Muscle layer of colon (tissue), 2 donors: ENCODE measurements around the gene LRRC26.

ENCODE experiments used
- H3K27ac ChIP-seq: one replicate; pipeline ENCODE4 v1.7.0; 2013; ENCODE audit warnings: low read depth, mild to moderate bottlenecking, low read length, moderate library complexity
- H3K27me3 ChIP-seq, 2 donors: one replicate each; pipeline ENCODE4 v1.7.0; 2013; ENCODE audit warnings: low read length in 2 of 2, mild to moderate bottlenecking in 2 of 2; ENCODE audit not compliant: insufficient read depth in 2 of 2, control insufficient read depth in 1 of 2
- H3K36me3 ChIP-seq: one replicate; pipeline ENCODE4 v1.7.0; 2013; ENCODE audit warnings: mild to moderate bottlenecking, low read length; ENCODE audit not compliant: insufficient read depth
- H3K4me1 ChIP-seq: one replicate; pipeline ENCODE4 v1.7.0; 2013; ENCODE audit warnings: mild to moderate bottlenecking, low read length; ENCODE audit not compliant: insufficient read depth
- H3K4me3 ChIP-seq, 2 donors: one replicate each; pipeline ENCODE4 v1.7.0; 2013; ENCODE audit warnings: low read length in 2 of 2, low read depth in 1 of 2, mild to moderate bottlenecking in 1 of 2, moderate library complexity in 1 of 2
- H3K9ac ChIP-seq: one replicate; pipeline ENCODE4 v1.7.0; 2013; ENCODE audit warnings: low read length
- H3K9me3 ChIP-seq: one replicate; pipeline ENCODE4 v1.7.0; 2013; ENCODE audit warnings: mild to moderate bottlenecking, low read length
- donor health status: abdominal sarcoma.
- donor health status: Adenocarcinoma of cecum.

Gene LRRC26

DNA sequence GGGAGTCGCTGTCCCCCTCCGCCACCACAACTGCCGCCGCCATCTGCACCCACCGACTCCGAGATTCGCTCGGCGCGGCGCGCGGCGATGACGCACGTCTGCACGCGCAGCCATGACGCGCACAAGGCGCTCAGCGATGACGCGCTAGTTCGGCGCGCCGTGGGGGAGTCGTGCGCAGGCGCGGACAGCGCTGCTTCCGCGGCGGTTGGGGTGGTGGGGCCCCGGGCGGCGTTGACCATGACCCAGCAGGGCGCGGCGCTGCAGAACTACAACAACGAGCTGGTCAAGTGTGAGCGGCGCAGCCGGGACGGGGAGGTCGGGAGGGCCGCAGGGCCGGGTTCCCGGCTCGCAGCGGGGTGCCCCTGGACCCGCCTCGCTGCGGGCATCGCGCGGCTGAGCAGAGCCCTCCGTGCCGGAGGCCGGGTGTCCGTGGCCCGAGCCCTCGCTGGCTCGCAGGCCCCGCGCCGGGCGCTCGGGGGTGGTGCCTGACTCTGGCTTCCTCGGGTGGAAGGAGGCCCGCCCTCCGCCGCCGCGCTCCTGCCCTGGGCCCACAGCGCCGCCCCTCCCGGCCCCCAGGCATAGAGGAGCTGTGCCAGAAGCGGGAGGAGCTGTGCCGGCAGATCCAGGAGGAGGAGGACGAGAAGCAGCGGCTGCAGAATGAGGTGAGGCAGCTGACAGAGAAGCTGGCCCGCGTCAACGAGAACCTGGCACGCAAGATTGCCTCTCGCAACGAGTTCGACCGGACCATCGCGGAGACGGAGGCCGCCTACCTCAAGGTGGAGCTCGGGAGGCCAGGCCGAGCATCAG is 18.8 kb upstream of the LRRC26 start, which contains the start of the genes ANAPC2 and SSNA1:
Gene ANAPC2 (minus strand): TSS at position 71 of the 807 bp plus-strand sequence. CDS start 28 bp downstream, at position 43.
Gene SSNA1 (plus strand): TSS at position 187 of the 807 bp plus-strand sequence. CDS start 51 bp downstream, at position 238.
- H3K4me3 ChIP-seq, result peak within 1 kb of the TSS; percentile 93 to 98

DNA sequence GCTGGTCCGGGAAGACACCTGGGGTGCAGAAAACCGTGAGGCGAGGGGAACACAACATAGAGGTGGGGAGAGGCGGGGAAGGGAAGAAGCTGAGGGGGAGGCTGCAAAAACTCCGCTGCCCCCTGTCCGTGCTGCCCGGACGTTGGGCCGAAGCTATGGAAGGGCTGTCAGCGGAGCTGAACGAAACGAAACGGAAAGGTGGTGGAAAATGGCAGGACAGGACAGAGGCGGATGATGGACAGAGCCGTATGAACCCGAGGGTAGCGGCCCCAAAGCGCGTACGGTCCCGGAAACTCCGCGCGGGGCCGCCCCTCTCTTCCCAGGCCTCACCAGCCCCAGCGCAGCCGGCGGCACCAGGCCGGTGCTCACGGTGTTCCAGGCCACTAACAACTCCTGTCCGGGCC is 18.2 kb upstream of the LRRC26 start:
- H3K27me3 ChIP-seq, result no peaks in the 10 kb centered on the region

More for the DNA sequence above, 18.8 kb upstream of the LRRC26 start, which contains the start of the genes ANAPC2 and SSNA1:
- Histone ChIP-seq H3K4me1 (peaks cover 32% of the 10 kb centered on the region), H3K36me3 (peaks cover 50% of the 10 kb centered on the region), H3K9me3 (no peaks in the 10 kb centered on the region), H3K27ac (peak within 1 kb of the TSS; percentile 95), H3K9ac (peak within 1 kb of the TSS; percentile 76), H3K27me3 (no peaks in the 10 kb centered on the region)

DNA sequence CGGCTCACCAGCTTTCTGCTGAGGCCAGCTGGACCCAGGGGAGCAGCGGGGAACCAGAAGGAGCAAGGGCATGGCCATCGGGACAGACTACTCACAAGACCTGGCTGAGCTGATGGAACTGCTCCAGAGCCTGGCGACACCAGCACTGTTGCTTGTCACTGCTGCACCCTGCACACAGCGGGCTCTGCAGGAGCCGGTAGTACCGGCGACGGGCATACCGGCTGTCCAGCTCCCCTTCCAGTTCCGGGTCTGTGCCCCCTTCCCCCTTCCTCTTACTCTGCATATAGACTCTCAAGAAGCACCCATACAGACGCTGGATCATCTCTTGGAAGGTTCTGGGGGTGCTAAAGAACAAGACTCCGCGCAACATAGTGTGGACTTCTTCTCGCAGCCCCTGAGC is 17.5 kb upstream of the LRRC26 start:
- no peak overlapping the region for H3K27ac ChIP-seq
- H3K36me3 ChIP-seq, result peaks cover 63% of the 10 kb centered on the region
- H3K9me3 ChIP-seq, result no peaks in the 10 kb centered on the region
- H3K4me1 ChIP-seq, result peaks cover 32% of the 10 kb centered on the region
- H3K27me3 ChIP-seq, result no peaks in the 10 kb centered on the region
- peak overlapping the region; percentile 76 for H3K9ac ChIP-seq
- H3K4me3 ChIP-seq, result peak overlapping the region; percentile 93 to 98

More for the DNA sequence above, 18.2 kb upstream of the LRRC26 start:
- peak overlapping the region; percentile 93 to 98 for H3K4me3 ChIP-seq
- H3K9me3 ChIP-seq, result no peaks in the 10 kb centered on the region
- H3K27ac ChIP-seq, result peak overlapping the region; percentile 95
- H3K9ac ChIP-seq, result peak overlapping the region; percentile 76
- peaks cover 32% of the 10 kb centered on the region for H3K4me1 ChIP-seq
- peaks cover 56% of the 10 kb centered on the region for H3K36me3 ChIP-seq

DNA sequence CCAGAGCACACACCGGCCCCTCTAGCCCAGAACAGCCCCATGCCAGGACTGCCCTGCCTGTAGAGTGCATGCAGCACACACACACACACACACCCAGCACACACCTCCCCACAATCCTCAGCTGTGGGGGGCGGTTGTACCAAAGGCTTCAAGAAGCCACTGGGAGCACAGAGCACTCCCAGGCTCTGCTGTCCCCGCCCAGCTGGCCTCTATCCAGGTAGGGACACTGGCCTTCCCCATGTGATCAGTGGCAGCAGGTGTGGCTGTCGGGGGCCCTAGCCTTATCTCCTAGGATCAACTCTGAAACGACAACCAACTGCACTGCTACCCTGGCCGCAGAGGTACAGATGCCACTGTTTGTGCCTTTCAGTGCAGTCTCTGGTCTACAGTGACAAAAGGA is 16.5 kb upstream of the LRRC26 start:
- peaks cover 62% of the 10 kb centered on the region for H3K36me3 ChIP-seq
- no peaks in the 10 kb centered on the region for H3K9me3 ChIP-seq
- H3K27ac ChIP-seq, result no peak overlapping the region
- H3K4me3 ChIP-seq, result peak overlapping the region in 1 of 2 donors; percentile 98
- no peaks in the 10 kb centered on the region for H3K27me3 ChIP-seq
- no peak overlapping the region for H3K9ac ChIP-seq
- H3K4me1 ChIP-seq, result peaks cover 32% of the 10 kb centered on the region

DNA sequence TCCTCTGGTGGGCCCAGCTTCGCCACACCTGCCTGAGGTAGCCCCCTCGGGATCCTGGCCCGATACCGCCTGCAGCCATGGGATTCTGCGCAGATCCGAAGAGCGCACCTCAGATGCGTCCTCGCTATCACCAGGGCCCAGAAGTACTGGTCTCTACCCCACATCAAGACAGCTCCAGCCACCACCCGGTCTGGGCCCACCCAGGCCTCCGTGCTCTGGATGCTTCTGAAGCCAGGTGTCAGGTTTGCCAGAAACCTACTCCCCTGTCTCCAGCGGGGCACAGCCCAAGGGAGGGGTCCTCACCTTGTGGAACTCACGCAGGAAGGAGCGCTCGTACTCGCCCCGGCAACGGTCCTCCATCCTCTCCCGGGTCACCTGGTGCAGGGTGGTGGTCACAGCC is 16.1 kb upstream of the LRRC26 start:
- H3K27me3 ChIP-seq, result no peaks in the 10 kb centered on the region
- H3K9ac ChIP-seq, result no peak overlapping the region
- H3K9me3 ChIP-seq, result no peaks in the 10 kb centered on the region
- H3K27ac ChIP-seq, result no peak overlapping the region
- peaks cover 32% of the 10 kb centered on the region for H3K4me1 ChIP-seq
- H3K4me3 ChIP-seq, result no peak overlapping the region
- peaks cover 62% of the 10 kb centered on the region for H3K36me3 ChIP-seq

DNA sequence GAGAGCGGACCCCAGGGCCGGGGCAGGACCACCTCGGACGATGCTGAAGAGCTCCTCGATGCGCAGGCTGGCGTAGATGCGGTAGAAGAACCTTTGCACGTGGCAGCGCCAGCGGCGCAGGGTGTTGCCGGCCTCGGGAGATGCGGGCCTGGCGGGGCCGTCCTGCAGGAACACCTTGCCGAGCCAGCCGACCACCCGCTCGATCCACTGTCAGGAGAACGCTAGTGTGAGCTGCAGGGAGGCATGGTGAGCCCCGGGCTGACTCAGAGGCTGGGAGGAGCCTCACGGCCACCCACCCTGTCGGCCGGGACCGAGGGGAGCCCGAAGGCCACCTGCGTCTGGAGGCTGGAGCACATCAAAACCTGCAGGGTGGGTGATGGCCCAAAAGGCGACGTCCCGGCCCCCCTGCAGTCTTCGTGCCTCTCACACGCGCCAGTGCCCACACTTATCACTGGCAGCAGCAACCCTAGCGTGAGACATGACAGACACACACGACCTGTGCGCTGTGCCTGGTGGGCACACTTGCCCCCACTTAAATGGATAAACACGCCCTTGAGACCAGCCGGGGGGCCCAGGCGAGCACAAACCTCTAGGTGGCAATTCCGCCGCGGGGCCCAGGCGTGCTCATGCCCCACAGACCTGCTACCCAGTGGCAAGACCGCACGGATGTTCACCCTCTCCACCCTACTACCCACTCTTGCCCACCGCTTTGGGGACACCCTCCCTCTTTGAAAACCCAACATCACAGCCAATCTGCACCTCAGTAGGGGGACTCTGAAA is 15.2 kb upstream of the LRRC26 start:
- H3K27me3 ChIP-seq, result no peaks in the 10 kb centered on the region
- peaks cover 28% of the 10 kb centered on the region for H3K4me1 ChIP-seq
- no peaks in the 10 kb centered on the region for H3K9me3 ChIP-seq
- H3K4me3 ChIP-seq, result no peak overlapping the region
- peaks cover 60% of the 10 kb centered on the region for H3K36me3 ChIP-seq
- no peak overlapping the region for H3K9ac ChIP-seq
- no peak overlapping the region for H3K27ac ChIP-seq

DNA sequence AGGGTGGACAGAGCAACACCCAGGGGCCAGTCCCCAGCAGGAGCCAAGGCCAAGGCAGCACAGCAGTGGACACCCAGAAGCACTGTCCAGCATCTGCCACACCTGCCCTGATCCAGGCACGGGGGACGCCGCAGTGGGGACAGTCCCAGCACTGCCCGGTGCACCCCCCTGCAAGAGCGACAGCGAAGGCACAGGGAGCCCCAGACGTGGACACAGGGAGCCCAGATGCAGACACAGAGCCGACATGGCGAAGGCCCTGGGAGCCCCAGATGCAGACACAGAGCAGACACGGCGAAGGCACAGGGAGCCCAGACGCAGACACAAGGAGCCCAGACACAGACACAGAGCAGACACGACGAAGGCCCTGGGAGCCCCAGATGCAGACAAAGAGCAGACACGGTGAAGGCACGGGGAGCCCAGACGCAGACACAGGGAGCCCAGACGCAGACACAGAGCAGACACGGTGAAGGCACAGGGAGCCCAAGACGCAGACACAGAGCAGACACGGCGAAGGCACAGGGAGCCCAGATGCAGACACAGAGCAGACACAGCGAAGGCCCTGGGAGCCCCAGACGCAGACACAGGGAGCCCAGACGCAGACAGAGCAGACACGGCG is 14.2 kb upstream of the LRRC26 start:
- no peak overlapping the region for H3K9ac ChIP-seq
- peaks cover 66% of the 10 kb centered on the region for H3K36me3 ChIP-seq

DNA sequence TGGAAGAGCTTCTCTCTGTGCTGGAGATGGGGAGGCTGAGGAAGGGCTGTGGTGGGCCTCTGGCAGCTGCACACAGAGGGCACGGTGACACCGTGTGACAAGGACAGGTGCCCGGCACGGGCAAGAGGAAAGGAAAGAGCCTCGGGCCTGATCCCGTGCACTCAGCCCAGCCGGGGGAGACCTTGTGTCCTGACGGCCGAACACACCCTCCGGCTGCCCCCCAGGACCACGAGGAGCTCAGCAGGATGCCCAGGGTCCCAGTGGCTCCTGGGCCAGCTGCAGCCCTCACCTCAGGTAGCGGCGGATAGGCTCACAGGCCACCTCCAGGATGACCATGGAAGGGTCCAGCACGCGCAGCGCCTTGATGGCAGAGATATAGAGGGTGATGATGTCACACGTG is 13.0 kb upstream of the LRRC26 start:
- Histone ChIP-seq H3K36me3 (peaks cover 69% of the 10 kb centered on the region), H3K9ac (no peak overlapping the region), H3K27ac (no peak overlapping the region), H3K4me1 (peaks cover 19% of the 10 kb centered on the region), H3K9me3 (no peaks in the 10 kb centered on the region), H3K4me3 (no peak overlapping the region), H3K27me3 (no peaks in the 10 kb centered on the region)

More for the DNA sequence above, 14.2 kb upstream of the LRRC26 start:
- Histone ChIP-seq H3K27me3 (no peaks in the 10 kb centered on the region), H3K9me3 (no peaks in the 10 kb centered on the region), H3K4me1 (peaks cover 19% of the 10 kb centered on the region), H3K27ac (no peak overlapping the region), H3K4me3 (no peak overlapping the region)

DNA sequence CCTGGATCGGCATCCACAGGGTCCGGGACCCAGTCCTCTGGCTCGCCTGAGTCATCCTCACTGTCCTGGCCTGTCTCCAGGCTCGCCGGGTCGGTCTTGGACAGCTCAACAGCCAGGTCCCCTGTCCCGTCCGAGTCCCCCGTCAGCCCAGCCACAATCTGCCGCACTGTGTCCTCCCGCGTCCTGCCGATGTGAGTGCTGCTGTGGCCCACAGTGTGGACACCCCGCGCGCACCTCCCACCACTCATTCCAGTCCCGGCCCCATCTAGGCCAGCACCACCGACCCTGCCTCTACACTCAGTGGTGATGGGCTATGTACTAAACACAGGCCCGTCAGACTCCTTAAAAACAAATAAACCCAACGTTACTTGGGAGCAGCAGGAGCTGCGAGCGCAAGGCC is 11.8 kb upstream of the LRRC26 start:
- Histone ChIP-seq H3K36me3 (peaks cover 65% of the 10 kb centered on the region), H3K9ac (no peak overlapping the region), H3K4me1 (peaks cover 7% of the 10 kb centered on the region), H3K9me3 (no peaks in the 10 kb centered on the region), H3K4me3 (no peak overlapping the region), H3K27ac (no peak overlapping the region), H3K27me3 (no peaks in the 10 kb centered on the region)

DNA sequence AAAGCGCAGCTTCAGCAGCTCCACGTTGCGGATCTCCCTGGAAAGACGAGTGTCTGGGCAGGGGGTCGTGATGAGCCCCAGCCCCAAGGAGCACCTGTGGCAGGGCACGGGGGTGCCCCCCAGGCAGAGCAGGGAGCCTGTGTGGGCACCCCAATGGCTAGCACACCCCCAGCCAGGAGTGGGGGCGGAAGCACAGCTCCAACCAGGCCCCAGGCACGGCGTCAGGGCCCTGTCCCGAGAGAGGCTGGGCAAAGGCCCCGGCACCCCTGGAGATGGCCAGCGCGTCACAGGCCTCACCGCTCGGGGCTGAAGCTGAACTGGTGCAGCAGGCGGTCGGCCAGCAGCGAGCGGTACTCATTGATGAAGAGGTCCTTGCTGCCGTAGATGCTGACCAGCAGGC is 10.6 kb upstream of the LRRC26 start:
- H3K4me1 ChIP-seq, result no peaks in the 10 kb centered on the region
- peaks cover 54% of the 10 kb centered on the region for H3K36me3 ChIP-seq
- H3K27me3 ChIP-seq, result no peaks in the 10 kb centered on the region
- H3K9ac ChIP-seq, result no peak overlapping the region
- no peak overlapping the region for H3K27ac ChIP-seq
- no peak overlapping the region for H3K4me3 ChIP-seq
- H3K9me3 ChIP-seq, result no peaks in the 10 kb centered on the region

DNA sequence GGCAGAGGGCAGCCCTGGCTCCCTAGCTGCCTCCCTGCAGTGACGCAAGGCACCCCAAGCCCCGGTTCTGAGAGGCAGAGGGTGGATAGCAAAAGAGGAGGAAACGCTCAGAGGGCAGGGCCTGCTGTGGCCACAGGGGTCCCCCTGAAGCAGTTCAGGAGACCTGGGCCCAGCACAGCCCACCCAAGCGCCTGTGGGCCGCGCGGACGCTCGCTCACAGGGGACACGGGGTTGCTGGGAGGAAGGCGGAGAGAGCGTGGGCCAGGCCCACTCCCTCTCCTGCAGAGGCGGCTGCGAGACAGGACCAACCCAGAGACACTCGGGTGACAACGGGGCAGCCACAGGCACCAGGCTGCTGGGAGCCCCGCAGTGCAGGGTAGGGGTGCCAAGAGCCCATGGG is 9.9 kb upstream of the LRRC26 start:
- H3K27ac ChIP-seq, result no peak overlapping the region
- no peaks in the 10 kb centered on the region for H3K27me3 ChIP-seq
- no peak overlapping the region for H3K4me3 ChIP-seq
- H3K9ac ChIP-seq, result no peak overlapping the region
- no peaks in the 10 kb centered on the region for H3K4me1 ChIP-seq
- H3K9me3 ChIP-seq, result no peaks in the 10 kb centered on the region
- peaks cover 48% of the 10 kb centered on the region for H3K36me3 ChIP-seq
